Stomach (tissue), 9 donors: Measurements from ENCODE around the gene EPOP. TPM values are rescaled to one million over a fixed set of nuclear protein-coding genes. Genes with fewer than 3 reads are reported as not detected.
"Not testable (repeated sequence)": the region's sequence is repeated elsewhere in the genome, so short reads cannot be mapped to it uniquely, and the experiment has no call there.

Experiments used
- DNase-seq, 2 donors: peaks; one replicate each; pipeline versions ENCODE4 v3.0.0 to v3.0.0-alpha.2; 2013 to 2019
- H3K27ac ChIP-seq, 5 donors: fragments of 200-600 bp in 4 of 5; sonication (generic) in 4 of 5; one replicate each; pipeline ENCODE4 v1.5.1; 2013 to 2019; ENCODE audit warnings: mild to moderate bottlenecking in 1 of 5, moderate library complexity in 1 of 5
- H3K27me3 ChIP-seq, 3 donors: fragments of 200-600 bp; sonication (generic); one replicate each; pipeline ENCODE4 v1.5.1; 2017 to 2019; ENCODE audit warnings: mixed run types in 1 of 3
- H3K36me3 ChIP-seq, 4 donors: fragments of 200-600 bp; sonication (generic); 1 replicate in 3 of 4; 2 replicates in 1 of 4; pipeline ENCODE4 v1.5.1; 2016 to 2019
- H3K4me1 ChIP-seq, 4 donors: fragments of 200-600 bp; sonication (generic); one replicate each; pipeline ENCODE4 v1.5.1; 2016 to 2019
- H3K4me3 ChIP-seq, 4 donors: fragments of 200-600 bp; sonication (generic) in 3 of 4; one replicate each; pipeline ENCODE4 v1.5.1; 2016 to 2019; ENCODE audit warnings: mild to moderate bottlenecking in 1 of 4
- H3K9me3 ChIP-seq, 4 donors: fragments of 200-600 bp; sonication (generic); one replicate each; pipeline ENCODE4 v1.5.1; 2016 to 2019
- CTCF ChIP-seq, 7 experiments: fragments of 450-650 bp in 4 of 7; fragments of 200-600 bp in 3 of 7; sonication (generic) in 3 of 7; IDR thresholded peaks; one replicate each; pipeline ENCODE4 v1.5.1; 2016 to 2019; ENCODE audit warnings: antibody characterized with exemption in 7 of 7, control low read depth in 2 of 7, mild to moderate bottlenecking in 1 of 7
- EP300 ChIP-seq: sonication (generic); formaldehyde crosslinking; IDR thresholded peaks from one replicate; pipeline ENCODE4 v1.6.1; 2017; ENCODE audit warnings: antibody characterized with exemption
- POLR2A ChIP-seq, 4 donors: fragments of 450-650 bp; IDR thresholded peaks; one replicate each; pipeline ENCODE4 v1.6.1; 2016; ENCODE audit warnings: antibody characterized with exemption in 4 of 4, control low read depth in 2 of 4, mild to moderate bottlenecking in 1 of 4, moderate library complexity in 1 of 4
- POLR2AphosphoS5 ChIP-seq, 3 donors: sonication (generic); formaldehyde crosslinking; IDR thresholded peaks; one replicate each; pipeline ENCODE4 v1.6.1; 2016; ENCODE audit warnings: antibody characterized with exemption in 3 of 3
- whole genome bisulfite sequencing, 5 donors: extraction: QIAGEN DNeasy Blood & Tissue Kit in 3 of 5; methylation state at CpG; one replicate each; pipeline versions ENCODE4 v1.1.5 to v1.1.7; 2013 to 2018; 5-methylcytosine and 5-hydroxymethylcytosine counted together
- intact Hi-C: fragments of 100-400 bp; cut with DNase I; formaldehyde crosslinking; loops from one replicate; pipeline ENCODE4 v1.15.1; 2023; ENCODE audit warnings: low total_unique reads
- polyA plus RNA-seq, 3 donors: library from polyadenylated mRNA; stranded (reverse); fragments of 200-250 nt; gene quantifications; one replicate each; pipeline ENCODE4 v1.2.3, GENCODE V29; 2013
- total RNA-seq, 5 donors: library from RNA; depleted of rRNA; stranded (reverse); fragments of >200 nt; gene quantifications; one replicate each; pipeline versions ENCODE4 v1.1.0 to v1.2.3, GENCODE V29; 2014 to 2016
- donor health status: healthy with polysubstance abuse.
- donor health status: Bipolar disorder and iron deficiency.
- donor health status: healthy.

EPOP gene
- total and polyA plus RNA-seq, 8 donors, result under 0.01 to 1.5 (median 0.61) TPM; not detected in 1

GRCh38 chr17:38632334-38632733, 42.4 kb downstream of the EPOP start:
- DNase-seq, result no peak
- Histone ChIP-seq H3K4me3 (no peak overlapping the region), H3K9me3 (no peaks in the 10 kb centered on the region), H3K27me3 (peaks cover 0 to 11% (median 0%) of the 10 kb centered on the region in 3 donors), H3K27ac (no peak overlapping the region), H3K36me3 (no peaks in the 10 kb centered on the region), H3K4me1 (no peaks in the 10 kb centered on the region)
- no peak for TF ChIP-seq CTCF (IDR thresholded peaks at IDR 0.05)
- TF ChIP-seq POLR2A (IDR thresholded peaks at IDR 0.05), result no peak
- no peak for TF ChIP-seq EP300
- TF ChIP-seq POLR2AphosphoS5 (IDR thresholded peaks at IDR 0.05), result no peak
- WGBS, 5 donors, result 64 to 75% (median 71%) methylated on average over 6 of the region's 6 CpGs
- intact Hi-C loops, result no loop called here

DNA sequence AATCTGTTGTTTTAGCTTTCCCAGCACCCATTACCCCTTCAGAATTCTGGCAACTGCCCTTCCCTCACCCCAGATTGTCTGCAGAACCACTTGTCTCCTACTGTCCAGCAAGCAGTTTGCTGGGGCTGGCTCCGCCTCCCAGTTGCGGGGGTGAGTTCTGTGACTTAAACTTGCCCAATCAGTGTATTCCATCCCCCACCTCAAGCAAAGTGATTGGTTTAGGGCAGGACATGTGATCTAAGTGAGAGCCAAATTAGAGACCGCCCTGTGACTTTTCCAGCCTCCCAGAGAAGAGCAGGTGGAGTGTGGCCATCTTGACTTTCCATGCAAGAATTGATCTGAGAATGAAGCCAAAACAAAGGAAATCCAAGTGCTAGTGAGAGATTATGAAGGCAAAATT, 46.3 kb downstream of the EPOP start:
- H3K9me3 ChIP-seq, result no peaks in the 10 kb centered on the region
- WGBS, 5 donors, result 58 to 93% (median 63%) methylated on average over 3 of the region's 3 CpGs
- no peaks in the 10 kb centered on the region for H3K36me3 ChIP-seq
- H3K27me3 ChIP-seq, result peaks cover 0 to 10% (median 0%) of the 10 kb centered on the region in 3 donors
- H3K27ac ChIP-seq, result no peak overlapping the region
- no peak for DNase-seq
- no peak for TF ChIP-seq POLR2AphosphoS5 (IDR thresholded peaks at IDR 0.05)
- no peak for TF ChIP-seq EP300
- no peak for TF ChIP-seq POLR2A (IDR thresholded peaks at IDR 0.05)
- no peak for TF ChIP-seq CTCF (IDR thresholded peaks at IDR 0.05)
- H3K4me1 ChIP-seq, result no peaks in the 10 kb centered on the region
- intact Hi-C loops, result no loop called here
- H3K4me3 ChIP-seq, result no peak overlapping the region

DNA sequence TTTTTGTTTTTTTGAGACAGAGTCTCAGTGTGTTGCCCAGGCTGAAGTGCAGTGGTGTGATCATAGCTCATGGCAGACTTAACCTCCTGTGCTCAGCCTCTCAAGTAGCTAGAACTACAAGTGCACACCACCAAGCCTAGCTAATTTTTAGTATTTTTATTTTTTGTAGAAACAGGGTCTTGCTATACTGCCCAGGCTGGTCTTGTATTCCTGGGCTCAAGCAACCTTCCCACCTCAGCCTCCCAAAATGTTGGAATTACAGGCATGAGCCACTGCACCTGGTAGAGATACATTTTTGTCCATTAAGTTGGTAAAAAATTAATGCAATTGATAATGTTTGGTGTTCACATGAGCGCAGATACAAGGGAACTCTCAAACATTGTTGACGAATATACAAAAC, 46.8 kb downstream of the EPOP start:
- Histone ChIP-seq H3K4me3 (no peak overlapping the region), H3K36me3 (no peaks in the 10 kb centered on the region), H3K9me3 (no peaks in the 10 kb centered on the region), H3K27ac (no peak overlapping the region), H3K4me1 (no peaks in the 10 kb centered on the region), H3K27me3 (peaks cover 0 to 15% (median 0%) of the 10 kb centered on the region in 3 donors)
- no peak for DNase-seq
- WGBS, 5 donors, result 85 to 91% (median 88%) methylated on average over 2 of the region's 2 CpGs
- intact Hi-C loops, result no loop called here
- TF ChIP-seq POLR2A (IDR thresholded peaks at IDR 0.05) (no peak), EP300 (no peak), POLR2AphosphoS5 (IDR thresholded peaks at IDR 0.05) (no peak), CTCF (IDR thresholded peaks at IDR 0.05) (no peak)

- intact Hi-C loops, H3K4me3 ChIP-seq, H3K9me3 ChIP-seq, H3K4me1 ChIP-seq, H3K36me3 ChIP-seq, DNase-seq, H3K27ac ChIP-seq: not testable (repeated sequence)
- peaks cover 0 to 27% (median 0%) of the 10 kb centered on the region in 3 donors for H3K27me3 ChIP-seq
- 73 to 86% (median 83%) methylated on average over 6 of the region's 6 CpGs for WGBS, 5 donors
Measured at GRCh38 chr17:38626606-38627226, 48.0 kb downstream of the EPOP start.

DNA sequence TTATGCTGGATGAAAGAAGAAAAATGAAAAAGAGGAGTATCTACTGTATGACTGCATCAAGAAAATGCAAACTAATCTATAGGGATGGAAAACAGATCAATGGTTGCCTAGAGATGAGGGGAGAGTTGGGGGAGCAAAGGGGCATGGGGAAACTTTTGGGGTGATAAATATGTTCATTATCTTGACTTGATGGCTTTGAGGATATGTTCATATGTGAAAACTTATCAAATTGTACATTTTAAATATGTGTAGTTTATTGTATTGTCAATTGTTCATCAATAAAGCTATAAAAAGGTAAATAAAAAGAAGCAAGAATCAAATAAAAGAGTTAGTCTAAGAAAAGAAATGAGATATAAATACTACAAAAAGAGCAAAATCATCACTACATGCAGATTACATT, 49.3 kb downstream of the EPOP start:
- DNase-seq, result no peak
- TF ChIP-seq CTCF (IDR thresholded peaks at IDR 0.05) (no peak), POLR2A (IDR thresholded peaks at IDR 0.05) (no peak), POLR2AphosphoS5 (IDR thresholded peaks at IDR 0.05) (no peak), EP300 (no peak)
- no peaks in the 10 kb centered on the region for H3K36me3 ChIP-seq
- intact Hi-C loops, result no loop called here
- no peak overlapping the region for H3K27ac ChIP-seq
- H3K9me3 ChIP-seq, result no peaks in the 10 kb centered on the region
- H3K4me3 ChIP-seq, result no peak overlapping the region
- H3K27me3 ChIP-seq, result peaks cover 0 to 40% (median 0%) of the 10 kb centered on the region in 3 donors
- no peaks in the 10 kb centered on the region for H3K4me1 ChIP-seq

- 78 to 84% (median 80%) methylated on average over 14 of the region's 14 CpGs for WGBS, 5 donors
Measured at GRCh38 chr17:38624782-38625355, 49.9 kb downstream of the EPOP start.

More at GRCh38 chr17:38624782-38625355, 49.9 kb downstream of the EPOP start:
- DNase-seq, H3K9me3 ChIP-seq, H3K4me1 ChIP-seq, H3K4me3 ChIP-seq, H3K27ac ChIP-seq, H3K36me3 ChIP-seq, intact Hi-C loops: not testable (repeated sequence)
- H3K27me3 ChIP-seq, result peaks cover 0 to 46% (median 0%) of the 10 kb centered on the region in 3 donors
